Measurements from ENCODE around the gene PLD4.
"Not testable (repeated sequence)": the region's sequence is repeated elsewhere in the genome, so short reads cannot be mapped to it uniquely, and the experiment has no call there.

DNA sequence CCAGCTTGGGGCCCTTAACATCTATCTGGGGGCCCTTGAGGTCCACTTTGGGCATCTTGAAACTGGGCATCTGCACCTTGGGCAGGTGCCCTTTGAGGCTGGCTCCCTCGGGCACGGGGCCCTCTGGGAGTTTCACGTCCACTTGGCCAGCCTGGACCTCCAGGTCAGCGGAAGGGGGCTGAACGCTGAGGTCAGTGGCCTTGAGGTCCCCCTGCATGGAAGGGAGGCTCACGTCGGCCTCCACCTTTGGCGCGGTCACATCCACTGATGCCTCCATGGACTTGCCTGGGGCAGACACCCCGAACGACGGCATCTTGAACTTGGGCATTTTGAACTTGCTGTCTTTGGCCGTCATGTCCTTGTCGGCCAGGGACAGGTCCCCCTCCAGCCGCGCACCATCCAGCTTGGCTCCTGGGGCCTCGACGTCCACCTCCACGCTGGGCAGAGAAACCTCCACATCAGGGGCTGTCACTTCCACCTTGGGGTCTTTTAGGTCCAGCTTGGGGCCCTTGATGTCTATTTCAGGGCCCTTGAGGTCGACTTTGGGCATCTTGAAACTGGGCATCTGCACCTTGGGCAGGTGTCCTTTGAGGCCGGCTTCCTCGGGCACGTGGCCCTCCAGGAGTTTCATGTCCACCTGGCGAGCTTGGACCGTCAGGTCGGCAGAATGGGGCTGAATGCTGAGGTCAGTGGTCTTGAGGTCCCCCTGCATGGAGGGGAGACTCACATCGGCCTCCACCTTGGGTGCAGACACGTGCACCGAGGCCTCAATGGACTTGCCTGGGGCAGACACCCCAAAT lies 18.7 kb downstream of the PLD4 start:
- TF ChIP-seq, protein P1, sequence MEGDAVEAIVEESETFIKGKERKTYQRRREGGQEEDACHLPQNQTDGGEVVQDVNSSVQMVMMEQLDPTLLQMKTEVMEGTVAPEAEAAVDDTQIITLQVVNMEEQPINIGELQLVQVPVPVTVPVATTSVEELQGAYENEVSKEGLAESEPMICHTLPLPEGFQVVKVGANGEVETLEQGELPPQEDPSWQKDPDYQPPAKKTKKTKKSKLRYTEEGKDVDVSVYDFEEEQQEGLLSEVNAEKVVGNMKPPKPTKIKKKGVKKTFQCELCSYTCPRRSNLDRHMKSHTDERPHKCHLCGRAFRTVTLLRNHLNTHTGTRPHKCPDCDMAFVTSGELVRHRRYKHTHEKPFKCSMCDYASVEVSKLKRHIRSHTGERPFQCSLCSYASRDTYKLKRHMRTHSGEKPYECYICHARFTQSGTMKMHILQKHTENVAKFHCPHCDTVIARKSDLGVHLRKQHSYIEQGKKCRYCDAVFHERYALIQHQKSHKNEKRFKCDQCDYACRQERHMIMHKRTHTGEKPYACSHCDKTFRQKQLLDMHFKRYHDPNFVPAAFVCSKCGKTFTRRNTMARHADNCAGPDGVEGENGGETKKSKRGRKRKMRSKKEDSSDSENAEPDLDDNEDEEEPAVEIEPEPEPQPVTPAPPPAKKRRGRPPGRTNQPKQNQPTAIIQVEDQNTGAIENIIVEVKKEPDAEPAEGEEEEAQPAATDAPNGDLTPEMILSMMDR (conservative IDR thresholded peaks at IDR 0.05 in 1 of 2, IDR thresholded peaks at IDR 0.05 in 1 of 2; ENCODE audit: extremely low read depth in 1 of 2, insufficient read depth in 1 of 2, low read depth in 1 of 2, low read length in 2 of 2) = not testable (repeated sequence)
- TF ChIP-seq EZH2 (IDR thresholded peaks at IDR 0.05; ENCODE audit: borderline replicate concordance, low read length) = not testable (repeated sequence)
